Suprapubic skin (tissue), 3 donors: ENCODE measurements around the gene OR4F15.

Experiments
- EP300 ChIP-seq: sonication (generic); formaldehyde crosslinking; IDR thresholded peaks from one replicate; pipeline ENCODE4 v1.6.1; 2017; ENCODE audit warnings: antibody characterized with exemption
- POLR2A ChIP-seq, 2 donors: fragments of 450-650 bp; IDR thresholded peaks; one replicate each; pipeline ENCODE4 v1.6.1; 2017; ENCODE audit warnings: antibody characterized with exemption in 2 of 2, mild to moderate bottlenecking in 2 of 2, moderate library complexity in 2 of 2
- TF ChIP-seq, protein P1 (sequence below), 2 donors: fragments of 200-600 bp in 1 of 2; fragments of 450-650 bp in 1 of 2; sonication (generic) in 1 of 2; IDR thresholded peaks; one replicate each; pipeline ENCODE4 v1.5.1; 2016 to 2019; ENCODE audit warnings: antibody characterized with exemption in 2 of 2, mild to moderate bottlenecking in 1 of 2, moderate library complexity in 1 of 2

DNA sequence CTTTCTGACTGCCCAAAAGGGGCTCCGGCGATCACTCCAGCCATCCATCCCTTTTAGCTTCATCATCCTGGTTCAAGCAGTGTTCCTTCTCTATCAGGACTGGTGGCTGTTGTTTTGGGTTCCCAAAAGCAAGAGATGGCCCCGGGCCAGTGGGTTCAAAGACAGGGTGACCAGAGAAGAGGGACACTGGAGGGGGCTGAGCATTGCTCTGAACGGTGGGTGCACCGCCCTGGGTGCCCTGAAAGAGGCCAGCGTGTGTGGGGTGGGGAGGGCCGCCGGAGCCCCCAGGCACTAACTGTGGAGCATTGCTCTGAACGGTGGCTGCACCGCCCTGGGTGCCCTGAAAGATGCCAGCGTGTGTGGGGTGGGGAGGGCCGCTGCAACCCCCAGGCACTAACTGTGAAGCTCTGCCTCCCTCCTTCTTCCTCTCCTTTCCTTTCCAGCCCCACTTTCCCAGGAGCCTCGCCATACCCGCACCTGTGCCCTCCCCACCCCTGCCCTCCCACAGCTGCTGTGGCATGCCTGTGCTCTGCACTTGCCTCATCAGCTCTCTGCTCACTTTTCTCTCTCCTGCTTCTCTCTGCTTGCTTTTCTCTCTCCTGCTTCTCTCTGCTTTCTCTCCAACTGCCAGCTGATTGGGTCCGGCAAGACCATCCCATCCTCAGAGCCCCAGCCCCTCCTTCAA, 46.1 kb upstream of the OR4F15 start:
- TF ChIP-seq, protein P1, sequence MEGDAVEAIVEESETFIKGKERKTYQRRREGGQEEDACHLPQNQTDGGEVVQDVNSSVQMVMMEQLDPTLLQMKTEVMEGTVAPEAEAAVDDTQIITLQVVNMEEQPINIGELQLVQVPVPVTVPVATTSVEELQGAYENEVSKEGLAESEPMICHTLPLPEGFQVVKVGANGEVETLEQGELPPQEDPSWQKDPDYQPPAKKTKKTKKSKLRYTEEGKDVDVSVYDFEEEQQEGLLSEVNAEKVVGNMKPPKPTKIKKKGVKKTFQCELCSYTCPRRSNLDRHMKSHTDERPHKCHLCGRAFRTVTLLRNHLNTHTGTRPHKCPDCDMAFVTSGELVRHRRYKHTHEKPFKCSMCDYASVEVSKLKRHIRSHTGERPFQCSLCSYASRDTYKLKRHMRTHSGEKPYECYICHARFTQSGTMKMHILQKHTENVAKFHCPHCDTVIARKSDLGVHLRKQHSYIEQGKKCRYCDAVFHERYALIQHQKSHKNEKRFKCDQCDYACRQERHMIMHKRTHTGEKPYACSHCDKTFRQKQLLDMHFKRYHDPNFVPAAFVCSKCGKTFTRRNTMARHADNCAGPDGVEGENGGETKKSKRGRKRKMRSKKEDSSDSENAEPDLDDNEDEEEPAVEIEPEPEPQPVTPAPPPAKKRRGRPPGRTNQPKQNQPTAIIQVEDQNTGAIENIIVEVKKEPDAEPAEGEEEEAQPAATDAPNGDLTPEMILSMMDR (IDR thresholded peaks at IDR 0.05): no peak
- no peak for TF ChIP-seq EP300
- TF ChIP-seq POLR2A (IDR thresholded peaks at IDR 0.05): no peak
